GM18502 (cell line): ENCODE data around the gene LGALS7B.
"Not testable (repeated sequence)": the region's sequence is repeated elsewhere in the genome, so short reads cannot be mapped to it uniquely, and the experiment has no call there.

Experiments
- ATAC-seq: cut with Tn5 transposase; IDR thresholded peaks from one replicate; pipeline ENCODE4 v1.9.1; 2021; ENCODE audit warnings: mild to moderate bottlenecking; ENCODE audit not compliant: unreplicated experiment, poor library complexity

LGALS7B gene

GRCh38 chr19:38816131-38816750, 27.2 kb downstream of the LGALS7B start:
- no peak for ATAC-seq

DNA sequence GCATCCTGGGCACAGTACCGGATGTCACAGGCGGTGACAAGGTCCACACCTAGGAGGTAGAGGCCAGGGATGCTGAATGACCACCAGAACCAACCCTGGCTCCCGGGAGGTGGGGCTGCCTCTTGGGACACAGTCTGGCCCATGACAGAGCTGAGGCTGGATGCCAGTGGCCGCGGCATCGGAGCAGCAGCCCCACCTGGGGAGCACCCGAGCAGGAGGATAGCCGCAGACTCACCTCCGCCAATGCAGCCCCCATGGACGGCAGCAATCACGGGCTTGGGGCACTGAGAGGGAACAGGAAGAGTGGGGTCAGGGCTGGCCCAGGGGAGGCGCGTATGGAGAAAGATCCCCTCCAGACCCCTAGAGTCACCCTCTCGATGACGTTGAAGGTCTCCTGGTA, 28.1 kb downstream of the LGALS7B start:
- no peak for ATAC-seq

DNA sequence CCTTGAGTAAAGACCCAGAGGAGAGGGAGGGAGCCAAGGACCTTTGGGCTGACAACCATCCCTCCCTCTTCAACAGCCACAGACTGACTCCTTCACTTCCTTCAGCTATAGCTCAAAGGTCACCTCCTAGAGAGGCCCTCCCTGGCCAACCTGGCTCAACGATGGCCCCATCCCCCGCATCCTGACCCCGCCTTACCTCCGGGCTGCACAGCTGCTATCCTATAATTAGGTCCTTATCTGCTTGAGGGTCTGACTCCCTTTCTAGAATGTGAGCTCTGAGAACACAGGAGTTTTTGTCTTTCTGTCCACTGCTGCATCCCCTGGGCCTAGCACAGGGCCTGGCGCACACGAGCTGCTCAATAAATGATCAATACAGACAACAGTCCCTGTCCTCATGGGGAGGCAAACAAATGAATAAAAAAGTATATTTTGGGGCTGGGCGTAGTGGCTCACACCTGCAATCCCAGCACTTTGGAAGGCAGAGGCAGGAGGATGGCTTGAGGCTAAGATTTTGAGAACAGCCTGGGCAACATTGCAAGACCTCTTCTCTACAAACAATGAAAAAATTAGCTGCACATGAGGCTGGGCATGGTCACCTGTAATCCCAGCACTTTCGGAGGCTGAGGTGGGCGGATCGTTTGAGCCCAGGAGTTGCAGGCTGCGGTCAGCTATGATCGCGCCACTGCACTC, 30.4 kb downstream of the LGALS7B start:
- ATAC-seq: no peak

DNA sequence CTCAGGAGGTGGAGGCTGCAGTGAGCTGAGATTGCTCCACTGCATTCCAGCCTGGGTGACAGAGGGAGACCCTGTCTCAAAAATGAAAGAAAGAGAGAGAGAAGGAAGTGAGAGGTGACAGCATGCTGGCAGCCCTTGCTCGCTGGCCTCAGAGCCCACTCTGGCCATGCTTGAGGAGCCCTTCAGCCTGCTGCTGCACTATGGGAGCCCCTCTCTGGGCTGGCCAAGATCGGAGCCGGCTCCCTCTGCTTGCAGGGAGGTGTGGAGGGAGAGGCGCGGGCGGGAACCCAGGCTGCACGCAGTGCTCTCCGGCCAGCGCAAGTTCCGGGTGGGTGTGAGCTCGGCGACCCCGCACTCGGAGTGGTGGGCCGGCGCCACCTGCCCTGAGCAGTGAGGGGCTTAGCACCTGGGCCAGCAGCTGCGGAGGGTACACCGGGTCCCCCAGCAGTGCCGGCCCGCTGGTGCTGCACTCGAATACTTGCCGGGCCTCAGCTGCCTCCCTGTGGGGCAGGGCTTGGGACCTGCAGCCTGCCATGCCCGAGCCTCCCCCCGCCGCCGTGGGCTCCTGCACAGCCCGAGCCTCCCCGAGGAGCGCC, 32.3 kb downstream of the LGALS7B start:
- ATAC-seq: not testable (repeated sequence)

DNA sequence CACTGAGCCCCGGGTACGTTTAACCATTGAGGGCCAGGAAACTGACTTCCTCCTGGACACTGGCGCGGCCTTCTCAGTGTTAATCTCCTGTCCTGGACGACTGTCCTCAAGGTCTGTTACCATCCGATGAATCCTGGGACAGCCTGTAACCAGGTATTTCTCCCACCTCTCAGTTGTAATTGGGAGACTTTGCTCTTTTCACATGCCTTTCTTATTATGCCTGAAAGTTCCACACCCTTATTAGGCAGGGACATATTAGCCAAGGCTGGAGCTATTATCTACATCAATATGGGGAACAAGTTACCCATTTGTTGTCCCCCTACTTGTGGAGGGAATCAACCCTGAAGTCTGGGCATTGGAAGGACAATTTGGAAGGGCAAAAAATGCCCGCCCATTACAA, 36.9 kb downstream of the LGALS7B start:
- not testable (repeated sequence) for ATAC-seq

- no peak for ATAC-seq
These were observed 38.0 kb downstream of the LGALS7B start for GRCh38 chr19:38826856-38827551.

GRCh38 chr19:38829203-38829602, 40.2 kb downstream of the LGALS7B start:
- ATAC-seq: not testable (repeated sequence)

GRCh38 chr19:38830039-38830733, 41.2 kb downstream of the LGALS7B start:
- no peak for ATAC-seq

GRCh38 chr19:38831142-38831605, 42.2 kb downstream of the LGALS7B start:
- ATAC-seq: peak; percentile 45

- no peak for ATAC-seq
These were observed 44.1 kb downstream of the LGALS7B start for GRCh38 chr19:38833092-38833425.

DNA sequence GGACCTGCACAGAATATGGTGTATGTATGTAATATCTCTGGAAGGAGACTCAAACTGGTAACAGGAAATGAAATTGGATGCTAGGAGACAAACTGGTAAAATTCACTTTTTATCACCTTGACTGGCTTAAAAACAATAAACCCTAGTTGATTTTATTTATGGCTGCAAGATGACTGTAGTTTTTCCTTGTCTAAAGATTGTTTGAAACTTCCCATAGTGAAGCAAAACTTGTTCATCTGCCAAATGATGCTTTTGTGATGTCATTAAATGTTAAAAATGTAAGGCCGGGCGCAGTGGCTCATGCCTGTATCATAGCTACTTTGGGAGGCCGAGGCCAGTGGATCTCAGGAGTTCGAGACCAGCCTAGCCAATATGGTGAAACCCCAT, 45.1 kb downstream of the LGALS7B start:
- no peak for ATAC-seq

DNA sequence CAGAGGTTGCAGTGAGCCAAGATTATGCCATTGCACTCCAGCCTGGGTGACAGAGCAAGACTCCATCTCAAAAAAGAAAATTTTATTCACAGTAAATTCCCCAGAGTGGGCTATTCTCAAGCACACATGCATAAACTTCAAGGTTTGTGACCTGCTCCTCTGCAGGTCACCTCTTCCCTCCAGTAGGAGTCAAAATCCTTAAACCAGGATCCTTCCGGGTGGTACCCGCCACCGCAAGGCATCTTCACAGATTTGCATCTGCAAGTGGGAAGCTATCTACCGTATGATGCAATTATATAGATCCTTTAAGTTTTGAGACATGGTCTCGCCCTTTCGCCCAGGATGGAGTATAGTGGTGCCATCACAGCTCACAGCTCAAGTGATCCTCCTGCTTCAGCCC, 45.6 kb downstream of the LGALS7B start:
- ATAC-seq: no peak

DNA sequence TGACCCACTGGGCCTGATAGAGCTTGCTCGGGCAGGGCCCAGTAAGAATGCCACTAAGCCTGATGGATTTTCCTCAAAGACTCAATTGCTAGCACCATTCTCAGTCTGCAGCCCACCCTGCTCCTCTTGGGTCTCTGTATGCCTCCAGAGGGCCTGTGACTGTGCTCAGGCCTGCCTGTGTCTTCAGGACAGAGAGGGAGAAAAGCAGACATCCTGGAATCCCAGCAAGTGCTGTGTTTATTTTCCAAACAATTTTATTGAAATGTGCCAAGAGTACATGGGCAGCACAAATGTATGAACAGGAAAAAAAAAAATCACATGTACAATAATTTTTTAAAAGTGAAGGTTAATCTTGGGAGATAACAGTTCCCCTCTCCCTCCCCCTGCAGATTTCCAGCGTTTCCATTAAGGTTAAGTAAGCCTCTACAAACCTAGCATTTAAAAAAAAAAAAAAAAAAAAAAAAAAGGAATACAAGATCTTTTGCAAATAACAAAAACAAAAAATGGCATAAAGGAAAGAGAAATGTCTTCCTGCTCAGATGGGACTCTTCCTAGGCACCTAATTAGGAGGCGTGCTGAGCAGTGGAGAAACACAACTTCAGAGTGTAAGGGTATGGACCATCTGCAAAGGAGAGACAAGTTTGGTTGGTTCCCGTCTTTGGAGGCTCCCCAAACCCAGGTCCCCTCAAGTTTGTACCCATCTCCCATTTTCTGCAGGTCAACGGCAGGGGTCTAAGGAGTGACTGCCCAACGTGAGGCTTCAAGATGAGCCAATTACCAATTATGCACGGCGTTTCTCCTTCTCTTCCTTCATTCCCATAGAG, 47.4 kb downstream of the LGALS7B start:
- ATAC-seq: no peak

- no peak for ATAC-seq
These were observed 48.1 kb downstream of the LGALS7B start for GRCh38 chr19:38836983-38837626.

DNA sequence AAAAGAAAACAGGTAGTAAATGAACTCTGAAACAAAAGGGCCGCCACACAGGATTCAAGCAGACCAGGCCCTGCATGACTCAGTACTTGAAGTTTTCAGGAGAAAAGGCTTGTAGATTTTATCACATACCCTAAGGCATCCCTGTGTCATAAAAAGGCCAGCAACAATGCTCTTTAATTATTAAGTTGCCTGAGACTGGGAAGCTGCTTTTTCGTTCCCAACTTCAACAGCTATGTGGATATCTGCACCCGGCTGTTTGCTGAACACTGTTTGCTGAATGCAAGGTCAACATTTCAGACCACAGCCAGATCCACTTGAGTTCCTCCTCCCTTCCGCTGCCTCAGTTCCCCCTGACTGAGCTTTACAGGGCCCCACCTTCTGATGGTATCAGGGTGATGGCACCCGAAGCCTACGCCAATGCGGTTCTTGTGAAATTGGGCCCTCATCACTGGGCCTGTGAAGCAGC, 48.7 kb downstream of the LGALS7B start:
- no peak for ATAC-seq

GRCh38 chr19:38838208-38838985, 49.4 kb downstream of the LGALS7B start:
- no peak for ATAC-seq

DNA sequence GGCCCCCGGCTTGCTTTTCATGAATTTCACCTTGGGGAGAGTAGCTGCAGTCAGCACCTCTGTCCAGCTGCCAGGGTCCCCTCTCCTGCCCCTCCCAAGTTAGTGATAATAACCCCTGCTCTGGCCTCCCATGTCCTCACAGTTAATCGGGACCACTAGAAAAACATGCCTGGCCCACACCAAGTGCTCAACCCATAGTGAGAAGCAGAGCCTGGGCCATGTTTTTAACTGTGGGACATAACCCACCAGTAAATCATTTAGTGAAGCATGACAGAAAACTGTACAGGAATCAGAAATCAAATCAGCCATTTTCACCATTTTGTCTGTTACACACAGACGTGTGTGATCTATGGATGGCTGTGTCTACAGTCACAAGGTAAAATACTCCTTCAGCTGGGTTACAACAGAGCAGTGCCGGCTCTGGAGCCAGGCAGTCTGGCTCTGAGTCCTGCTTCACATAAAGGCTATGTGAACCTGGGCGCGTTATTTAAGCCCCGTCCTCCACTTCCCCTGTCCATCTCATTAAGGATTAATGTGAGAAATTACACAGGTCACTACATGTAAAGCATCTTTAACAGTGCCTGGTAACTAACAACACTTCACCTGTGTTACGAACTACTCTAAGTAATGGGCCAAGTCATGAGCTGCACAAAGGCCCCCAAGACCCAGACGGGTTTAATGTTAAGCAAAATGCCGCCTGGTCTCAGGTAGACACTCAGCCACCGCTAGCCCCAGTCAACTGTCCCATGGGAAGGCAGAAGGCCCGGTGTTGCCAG, 50.2 kb downstream of the LGALS7B start:
- no peak for ATAC-seq
